GM23248 (cell line): Measurements from ENCODE around the gene PRDM12.

Source experiments
- EZH2 ChIP-seq: fragments of 200-600 bp; sonication (generic); IDR thresholded peaks from 2 replicates; pipeline ENCODE4 v1.6.1; 2018; ENCODE audit warnings: antibody characterized with exemption, mild to moderate bottlenecking; ENCODE audit not compliant: insufficient read depth, poor library complexity, severe bottlenecking
- EZH2phosphoT487 ChIP-seq: fragments of 200-600 bp; sonication (generic); IDR thresholded peaks from 2 replicates; pipeline ENCODE4 v1.6.1; 2018; ENCODE audit warnings: antibody characterized with exemption, moderate library complexity, mild to moderate bottlenecking, low read depth; ENCODE audit not compliant: insufficient read depth

DNA sequence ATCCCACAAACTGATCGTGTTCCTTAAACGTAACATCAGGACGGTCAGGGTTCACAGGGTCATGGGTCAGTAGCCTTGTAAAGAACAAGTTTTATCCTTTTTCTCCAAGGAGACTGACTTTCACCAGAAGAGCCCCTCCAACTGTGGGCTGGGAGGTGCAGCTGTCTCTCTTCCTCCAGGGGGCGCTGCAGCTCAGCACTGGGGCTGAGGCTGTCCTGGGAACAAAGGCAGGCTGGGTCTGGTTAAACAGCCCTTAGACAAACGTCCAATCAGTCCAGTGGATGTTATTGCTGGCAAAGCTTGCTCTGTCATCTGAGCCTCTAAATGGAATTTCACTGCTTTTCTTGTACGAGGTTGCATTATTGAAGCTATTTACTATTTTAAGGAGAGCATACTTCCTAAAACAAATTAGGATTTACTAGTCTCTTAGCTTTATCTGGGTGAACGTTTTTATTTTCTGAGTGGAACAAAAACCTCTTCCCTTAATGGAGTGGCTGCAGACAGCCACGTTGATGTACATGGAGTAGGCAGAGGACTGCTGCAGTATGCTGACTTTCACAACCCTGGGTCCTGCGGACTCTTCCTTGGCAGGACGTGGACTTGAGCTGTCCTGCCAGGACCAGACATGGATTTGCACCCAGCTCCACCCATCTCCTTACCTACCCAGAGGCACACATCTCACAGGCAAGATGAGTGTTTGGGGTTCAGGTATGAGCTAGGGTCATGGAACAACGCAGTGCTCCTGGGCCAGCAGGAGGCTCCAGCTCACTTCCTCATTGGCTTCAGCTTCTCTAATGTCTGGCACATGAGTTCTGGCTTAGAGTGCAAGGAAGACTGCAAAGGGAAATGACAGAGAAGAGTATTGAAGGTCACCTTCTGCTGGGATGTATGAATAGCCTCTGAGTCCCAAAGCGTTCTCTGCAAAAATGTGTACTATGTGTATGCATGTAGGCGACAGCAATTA is 36.9 kb downstream of the PRDM12 start:
- TF ChIP-seq EZH2 (no peak), EZH2phosphoT487 (no peak)
